GM13976 (cell line): ENCODE data around the gene KRT36.

Experiments
- DNase-seq: peaks from one replicate; pipeline ENCODE4 v3.0.0; 2012; ENCODE audit warnings: low spot score
- CTCF ChIP-seq: IDR thresholded peaks from 2 replicates; pipeline ENCODE4 v1.5.1; 2012; ENCODE audit warnings: borderline replicate concordance, mild to moderate bottlenecking; ENCODE audit not compliant: insufficient read depth; ENCODE audit errors: extremely low read depth, missing control alignments, control extremely low read depth
- in situ Hi-C: fragments of 300-500 bp; cut with MboI; formaldehyde crosslinking; loops from one replicate; pipeline ENCODE4 v1.12.0; 2022; ENCODE audit warnings: low sequenced_read_pairs, mixed read lengths, inconsistent platforms; ENCODE audit not compliant: unreplicated experiment

KRT36 gene

DNA sequence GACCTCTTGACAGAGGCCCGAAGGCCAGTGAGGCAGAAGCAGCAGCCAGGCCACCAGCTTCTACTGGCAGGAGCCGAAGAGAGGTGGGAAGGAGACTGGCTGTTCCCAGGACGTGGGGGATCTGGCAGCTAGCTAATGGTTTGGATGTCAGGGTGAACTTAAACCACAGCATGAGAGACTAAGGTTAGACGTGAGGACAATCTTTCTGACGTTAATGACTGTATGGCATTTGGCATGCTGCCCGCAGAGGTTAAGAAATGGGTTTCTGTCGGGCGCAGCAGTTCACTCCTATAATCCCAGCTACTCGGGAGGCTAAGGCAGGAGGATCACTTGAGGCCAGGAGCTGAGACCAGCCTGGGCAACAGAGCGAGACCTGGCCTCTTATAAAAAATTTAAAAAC lies 22.0 kb upstream of the KRT36 start:
- no peak for TF ChIP-seq CTCF
- no peak for DNase-seq
- in situ Hi-C loops: no loop called here

DNA sequence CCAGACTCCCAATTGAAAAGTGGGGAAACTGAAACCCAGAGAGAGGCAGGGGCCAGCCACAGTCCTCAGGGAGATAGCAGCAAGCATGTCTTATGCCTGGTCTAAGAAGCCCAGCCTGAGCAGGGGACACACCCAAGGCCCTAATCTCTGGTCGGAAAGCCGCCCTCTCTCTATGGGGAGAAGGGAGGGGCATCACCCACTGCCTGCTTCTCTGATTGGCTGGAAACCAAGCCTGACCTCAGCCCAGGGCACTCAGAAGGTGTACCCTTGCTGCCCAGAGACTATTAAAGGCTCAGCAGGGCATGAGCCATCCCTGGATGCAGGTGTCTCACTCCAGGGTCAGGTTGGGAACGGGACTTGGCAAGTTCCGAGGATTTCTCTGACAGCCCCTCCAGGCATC lies 21.4 kb upstream of the KRT36 start:
- in situ Hi-C loops: no loop called here
- no peak for TF ChIP-seq CTCF
- DNase-seq: no peak

DNA sequence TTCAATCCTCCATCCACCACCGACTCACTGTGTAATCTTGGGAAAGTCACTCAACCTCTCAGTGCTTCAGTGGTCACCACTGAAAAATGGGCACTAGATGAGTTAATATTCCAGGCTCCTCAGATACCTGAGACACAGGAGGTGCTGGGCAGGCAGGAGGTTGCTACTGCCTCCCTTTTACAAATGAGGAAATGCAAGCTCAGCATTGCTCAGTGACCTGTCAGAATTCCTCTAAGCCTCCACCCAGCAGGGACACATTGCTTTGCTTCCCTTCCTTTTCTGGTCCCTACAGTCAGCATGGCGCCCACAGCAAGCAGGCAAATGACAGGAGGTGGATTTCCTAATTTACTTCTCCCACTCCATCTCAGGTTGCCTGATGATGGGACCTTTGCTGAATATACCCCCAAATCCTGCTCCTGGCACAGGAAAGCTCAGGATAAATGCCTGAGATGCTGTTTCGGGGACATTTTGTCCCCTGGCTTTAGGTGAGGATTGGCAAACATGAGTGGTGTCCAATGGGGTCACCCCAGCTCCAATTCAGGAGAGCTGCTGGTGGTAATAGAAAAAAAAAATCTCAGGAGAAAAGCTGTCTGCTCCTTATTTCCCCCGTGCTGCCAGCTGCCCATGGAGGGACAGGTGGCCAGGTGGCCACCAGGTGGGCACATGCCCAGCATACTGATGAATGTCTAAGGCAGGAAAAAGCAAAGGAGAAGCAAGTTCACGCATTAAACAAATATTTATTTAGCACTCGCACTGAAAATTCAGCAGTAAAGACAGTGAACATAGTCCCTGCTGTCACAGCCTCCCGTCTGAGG lies 20.7 kb upstream of the KRT36 start:
- no peak for DNase-seq
- TF ChIP-seq CTCF: no peak
- in situ Hi-C loops: no loop called here

DNA sequence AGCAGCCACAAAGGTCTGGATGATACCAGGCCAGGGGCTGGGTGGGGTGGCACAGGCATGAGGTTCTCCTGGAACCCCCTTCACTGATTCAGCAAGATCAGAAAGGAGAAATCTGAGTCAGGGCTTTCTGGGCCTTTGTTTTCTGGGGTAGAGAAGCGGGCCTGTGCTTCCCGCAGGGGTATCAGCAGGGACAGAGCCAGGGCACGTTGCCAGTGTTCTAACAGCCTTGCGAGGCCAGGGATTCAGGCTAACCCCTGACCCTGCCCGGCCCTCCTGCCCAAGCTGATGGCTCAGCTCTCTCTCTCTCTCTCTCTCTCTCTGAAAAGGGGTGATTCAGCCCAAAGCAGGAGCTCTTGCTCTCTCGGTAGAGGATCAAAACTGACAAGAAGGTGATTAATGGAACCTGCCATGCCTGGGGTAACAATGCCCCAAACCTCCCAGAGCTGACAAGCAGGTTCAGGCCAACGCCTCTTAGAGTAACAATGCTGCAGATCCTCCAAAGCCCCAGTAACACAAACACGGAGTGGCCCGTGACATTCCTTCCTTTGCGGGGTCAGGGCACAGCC lies 17.7 kb upstream of the KRT36 start:
- in situ Hi-C loops: no loop called here
- DNase-seq: no peak
- TF ChIP-seq CTCF: no peak

DNA sequence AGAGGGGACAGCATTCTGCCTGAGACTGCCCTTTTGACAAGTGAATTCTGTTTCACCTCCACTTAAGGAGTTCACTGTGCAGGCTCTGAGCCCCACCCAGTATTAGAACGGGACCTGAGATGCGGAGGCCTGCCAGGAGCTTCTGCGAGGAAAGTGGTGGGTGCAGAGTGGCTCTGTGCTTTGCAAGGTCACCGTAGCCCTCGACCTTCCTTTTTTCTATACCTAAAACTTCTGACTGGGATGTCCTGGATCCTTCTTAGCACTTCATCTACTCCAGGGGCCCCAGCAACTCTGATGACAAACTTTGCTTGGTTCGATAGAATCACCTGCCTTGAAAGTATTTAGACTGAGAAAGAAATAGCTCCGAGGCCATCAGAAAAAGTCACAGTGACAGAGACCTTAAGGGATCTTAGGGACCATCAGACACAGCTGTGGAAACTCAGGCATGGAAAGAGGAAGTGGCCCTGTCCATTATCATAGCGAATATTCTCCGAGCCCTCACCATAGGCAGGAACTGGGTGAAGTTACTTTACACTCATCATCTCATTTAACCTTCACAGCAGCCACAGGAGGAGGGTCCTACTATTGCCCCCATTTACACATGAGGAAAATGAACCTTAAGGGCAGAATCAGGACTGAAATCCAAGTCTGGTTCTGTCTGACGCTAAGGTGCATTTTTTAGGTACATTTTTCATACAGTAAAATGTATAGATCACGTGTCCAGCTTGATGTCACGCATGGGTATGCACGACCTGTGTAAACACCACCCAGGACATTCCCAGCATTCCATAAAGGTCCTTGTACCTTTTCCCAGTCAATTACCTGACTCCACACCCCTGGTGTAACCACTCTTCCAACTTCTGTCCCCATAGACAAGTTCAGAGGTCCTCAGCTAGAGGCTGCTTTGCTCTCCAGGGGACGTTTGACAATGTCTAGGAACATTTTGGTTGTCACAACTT lies 16.4 kb upstream of the KRT36 start:
- in situ Hi-C loops: no loop called here

More for the DNA sequence above, 16.4 kb upstream of the KRT36 start:
- TF ChIP-seq CTCF: no peak
- DNase-seq: no peak
